Tibial artery (tissue), 4 donors: Measurements from ENCODE around the gene MECP2.

Experiments used
- DNase-seq, 2 donors: peaks; one replicate each; pipeline ENCODE4 v3.0.0-alpha.2; 2019
- H3K27ac ChIP-seq, 2 donors: fragments of 200-600 bp; sonication (generic) in 1 of 2; 1 replicate in 1 of 2; 2 replicates in 1 of 2; pipeline ENCODE4 v1.5.1; 2018 to 2019; ENCODE audit warnings: mild to moderate bottlenecking in 1 of 2
- H3K27me3 ChIP-seq, 2 donors: fragments of 200-600 bp; sonication (generic) in 1 of 2; one replicate each; pipeline versions ENCODE4 v1.5.1 to v1.6.0; 2016 to 2019
- H3K36me3 ChIP-seq, 3 donors: fragments of 200-600 bp; sonication (generic) in 2 of 3; one replicate each; pipeline ENCODE4 v1.5.1; 2016 to 2019; ENCODE audit warnings: mild to moderate bottlenecking in 2 of 3
- H3K4me1 ChIP-seq, 4 donors: fragments of 200-600 bp; sonication (generic) in 2 of 4; 1 replicate in 3 of 4; 2 replicates in 1 of 4; pipeline ENCODE4 v1.5.1; 2016 to 2019
- H3K4me3 ChIP-seq, 2 donors: fragments of 200-600 bp; sonication (generic) in 1 of 2; 1 replicate in 1 of 2; 2 replicates in 1 of 2; pipeline ENCODE4 v1.5.1; 2018 to 2019; ENCODE audit warnings: mild to moderate bottlenecking in 2 of 2
- H3K9me3 ChIP-seq, 3 donors: fragments of 200-600 bp; sonication (generic) in 1 of 3; one replicate each; pipeline ENCODE4 v1.5.1; 2016 to 2019
- CTCF ChIP-seq, 2 experiments: fragments of 200-600 bp in 1 of 2; fragments of 450-650 bp in 1 of 2; IDR thresholded peaks; one replicate each; pipeline ENCODE4 v1.5.1; 2017 to 2019; ENCODE audit warnings: antibody characterized with exemption in 2 of 2, mild to moderate bottlenecking in 1 of 2, moderate library complexity in 1 of 2
- intact Hi-C: fragments of 100-400 bp; cut with DNase I; formaldehyde crosslinking; loops from one replicate; pipeline ENCODE4 v1.15.0; 2023; ENCODE audit warnings: low total_unique reads

Gene MECP2

GRCh38 chrX:154056770-154057241 is 40.7 kb downstream of the MECP2 start:
- DNase-seq: no peak
- H3K36me3 ChIP-seq: no peaks in the 10 kb centered on the region
- no peaks in the 10 kb centered on the region for H3K27me3 ChIP-seq
- no peaks in the 10 kb centered on the region for H3K9me3 ChIP-seq
- TF ChIP-seq CTCF (IDR thresholded peaks at IDR 0.05): no peak
- no peak overlapping the region for H3K4me3 ChIP-seq
- peaks cover 0 to 64% (median 20%) of the 10 kb centered on the region in 4 donors for H3K4me1 ChIP-seq
- H3K27ac ChIP-seq: no peak overlapping the region
- intact Hi-C loops: no loop called here

- Histone ChIP-seq H3K4me3 (no peak overlapping the region), H3K36me3 (no peaks in the 10 kb centered on the region), H3K9me3 (no peaks in the 10 kb centered on the region), H3K27ac (peak overlapping the region in 1 of 2 donors; percentile 36), H3K27me3 (no peaks in the 10 kb centered on the region), H3K4me1 (peaks cover 0 to 69% (median 39%) of the 10 kb centered on the region in 4 donors)
- intact Hi-C loops: loop anchor here (5.0 kb wide), 1 partner anchor 39 kb away; no protein-coding TSS in a partner anchor
- peak; percentile 77 to 79 for DNase-seq
- peak; percentile 52 to 59 for TF ChIP-seq CTCF (IDR thresholded peaks at IDR 0.05)
Observed at GRCh38 chrX:154051201-154051810, 46.2 kb downstream of the MECP2 start.

- Histone ChIP-seq H3K27me3 (no peaks in the 10 kb centered on the region), H3K4me1 (peaks cover 0 to 76% (median 45%) of the 10 kb centered on the region in 4 donors), H3K36me3 (no peaks in the 10 kb centered on the region), H3K4me3 (no peak overlapping the region), H3K27ac (peak overlapping the region; percentile 12 to 36), H3K9me3 (no peaks in the 10 kb centered on the region)
- intact Hi-C loops: loop anchor here (5.0 kb wide), 1 partner anchor 38 kb away; no protein-coding TSS in a partner anchor
- DNase-seq: no peak
- no peak for TF ChIP-seq CTCF (IDR thresholded peaks at IDR 0.05)
Observed at GRCh38 chrX:154050113-154050495, 47.4 kb downstream of the MECP2 start.

- Histone ChIP-seq H3K36me3 (no peaks in the 10 kb centered on the region), H3K27ac (peak overlapping the region; percentile 28 to 36), H3K27me3 (no peaks in the 10 kb centered on the region), H3K4me3 (no peak overlapping the region), H3K9me3 (no peaks in the 10 kb centered on the region), H3K4me1 (peaks cover 0 to 82% (median 45%) of the 10 kb centered on the region in 4 donors)
- intact Hi-C loops: loop anchor here (5.0 kb wide), 1 partner anchor 37 kb away; no protein-coding TSS in a partner anchor
- no peak for TF ChIP-seq CTCF (IDR thresholded peaks at IDR 0.05)
- no peak for DNase-seq
Observed at GRCh38 chrX:154049209-154050112, 48.1 kb downstream of the MECP2 start.

- no peak overlapping the region for H3K4me3 ChIP-seq
- intact Hi-C loops: no loop called here
- DNase-seq: no peak
- peaks cover 0 to 92% (median 52%) of the 10 kb centered on the region in 4 donors for H3K4me1 ChIP-seq
- H3K27ac ChIP-seq: no peak overlapping the region
- no peaks in the 10 kb centered on the region for H3K27me3 ChIP-seq
- TF ChIP-seq CTCF (IDR thresholded peaks at IDR 0.05): no peak
- no peaks in the 10 kb centered on the region for H3K36me3 ChIP-seq
- no peaks in the 10 kb centered on the region for H3K9me3 ChIP-seq
Observed at GRCh38 chrX:154048398-154048797, 49.1 kb downstream of the MECP2 start.
